NCI-H2107 treated with DMSO at 0.1 percent for 48 hours (cell line): ENCODE results near the gene SLC26A8.
"Not testable (repeated sequence)": the region's sequence is repeated elsewhere in the genome, so short reads cannot be mapped to it uniquely, and the experiment has no call there.

Experiments
- DNase-seq: peaks from one replicate; lab custom pipeline; 2025; ENCODE audit not compliant: unreplicated experiment; lab: John Stamatoyannopoulos, UW

SLC26A8 gene

GRCh38 chr6:35948725-35949124 lies 75.7 kb downstream of the SLC26A8 start:
- no peak for DNase-seq

- no peak for DNase-seq
Measured at GRCh38 chr6:35945650-35946025, 78.8 kb downstream of the SLC26A8 start.

- no peak for DNase-seq
Measured at GRCh38 chr6:35943390-35943789, 81.1 kb downstream of the SLC26A8 start.

GRCh38 chr6:35942355-35942754 lies 82.1 kb downstream of the SLC26A8 start:
- no peak for DNase-seq

GRCh38 chr6:35941170-35941569 lies 83.3 kb downstream of the SLC26A8 start:
- DNase-seq, result not testable (repeated sequence)

GRCh38 chr6:35940014-35940413 lies 84.4 kb downstream of the SLC26A8 start:
- not testable (repeated sequence) for DNase-seq

GRCh38 chr6:35939259-35939658 lies 85.2 kb downstream of the SLC26A8 start:
- not testable (repeated sequence) for DNase-seq

- no peak for DNase-seq
Measured at GRCh38 chr6:35936681-35937359, 87.6 kb downstream of the SLC26A8 start.

- no peak for DNase-seq
Measured at GRCh38 chr6:35935469-35935868, 89.0 kb downstream of the SLC26A8 start.

- no peak for DNase-seq
Measured at GRCh38 chr6:35933844-35934243, 90.6 kb downstream of the SLC26A8 start.

GRCh38 chr6:35931873-35932272 lies 92.6 kb downstream of the SLC26A8 start:
- not testable (repeated sequence) for DNase-seq

- no peak for DNase-seq
Measured at GRCh38 chr6:35931120-35931561, 93.3 kb downstream of the SLC26A8 start.

GRCh38 chr6:35929601-35930000 lies 94.8 kb downstream of the SLC26A8 start:
- DNase-seq, result no peak

GRCh38 chr6:35926509-35927215 lies 97.8 kb downstream of the SLC26A8 start:
- DNase-seq, result no peak

GRCh38 chr6:35925961-35926360 lies 98.5 kb downstream of the SLC26A8 start:
- no peak for DNase-seq

GRCh38 chr6:35924146-35924545 lies 100.3 kb downstream of the SLC26A8 start:
- no peak for DNase-seq

GRCh38 chr6:35922139-35922554 lies 102.3 kb downstream of the SLC26A8 start:
- DNase-seq, result no peak

- peak; percentile 45 for DNase-seq
Measured at GRCh38 chr6:35920793-35921732, 103.4 kb downstream of the SLC26A8 start, which contains the start of gene SRPK1. Gene SRPK1, minus strand, starts transcription at chr6:35921098. Its CDS starts 42 bp downstream, at chr6:35921056.

- no peak for DNase-seq
Measured at GRCh38 chr6:35919827-35920751, 104.4 kb downstream of the SLC26A8 start.
